ENCODE results near the gene SEPTIN7. TPM values are rescaled to one million over a fixed set of nuclear protein-coding genes. Genes with fewer than 3 reads are reported as not detected.
A peak's percentile ranks its signal among the peaks of the same experiment; 100 is the strongest.

The SEPTIN7 gene
- total and polyA plus RNA-seq, 2 of the 13 experiments (the other 11 are each of a cell fraction or from before 2014, with no cell fraction given) = 103 to 129 TPM

GRCh38 chr7:35781200-35781701 is 19.6 kb upstream of the SEPTIN7 start:
- H3K9ac ChIP-seq (ENCODE audit: insufficient read depth, low read depth, low read length) = no peak overlapping the region
- no peaks in the 10 kb centered on the region for H3K79me2 ChIP-seq (ENCODE audit: insufficient read depth, low read length)
- no peaks in the 10 kb centered on the region for H3K27me3 ChIP-seq (ENCODE audit: control insufficient read depth in 1 of 2, insufficient read depth in 2 of 2, low read length in 2 of 2)
- H3K36me3 ChIP-seq (replicated peaks in 1 of 2; ENCODE audit: control insufficient read depth in 1 of 2, insufficient read depth in 2 of 2, low read length in 2 of 2) = no peaks in the 10 kb centered on the region
- H3K4me3 ChIP-seq (replicated peaks in 1 of 3; ENCODE audit: insufficient read depth in 1 of 3, low read depth in 2 of 3, low read length in 3 of 3) = no peak overlapping the region
- intact Hi-C loops (cut with micrococcal nuclease; ENCODE audit: unreplicated experiment) (no loop called here), in situ Hi-C loops (cut with HindIII; ENCODE audit: extremely low pct_ligation_motif_present, low pct_unique_long_range_greater_than_20kb) (no loop called here)
- WGBS (ENCODE audit: low lambda C conversion rate) = 0% methylated on average over 3 of the region's 3 CpGs
- FAIRE-seq (no peak), ATAC-seq (peak; percentile 65), DNase-seq (ENCODE audit: low spot score) (peak; percentile 80)
- ChIA-PET CTCF (ENCODE audit: low intra/inter-chr PET ratio, low total read pairs) (no interaction called here), POLR2A (no interaction called here)
- peaks cover 25% of the 10 kb centered on the region for H3K4me1 ChIP-seq (ENCODE audit: insufficient read depth, low read length)
- H3K27ac ChIP-seq (ENCODE audit: extremely low read length, insufficient read depth, low read length) = no peak overlapping the region
- no peaks in the 10 kb centered on the region for H4K20me1 ChIP-seq (ENCODE audit: insufficient read depth, low read length)
- H3K4me2 ChIP-seq (ENCODE audit: low read depth, low read length) = peak overlapping the region; percentile 32; the same call in 1 of the 2 replicates
- BruUV-seq (replicated peaks) = no TSS peak
- H3K9me3 ChIP-seq (ENCODE audit: low read length) = no peaks in the 10 kb centered on the region
- H2AFZ ChIP-seq (ENCODE audit: low read length) = no peak overlapping the region
- TF ChIP-seq SRSF9 (IDR thresholded peaks at IDR 0.05; ENCODE audit: borderline replicate concordance, insufficient read depth, low read depth, low read length, poor library complexity, severe bottlenecking) (no peak), HES4 (CRISPR knock-in tag; IDR thresholded peaks at IDR 0.05; ENCODE audit: borderline replicate concordance) (no peak), ZNF484 (CRISPR knock-in tag; IDR thresholded peaks at IDR 0.05; ENCODE audit: borderline replicate concordance, low read depth) (no peak), DMTF1 (CRISPR knock-in tag; IDR thresholded peaks at IDR 0.05) (no peak), ELF3 (CRISPR knock-in tag; IDR thresholded peaks at IDR 0.05) (no peak), ZNF574 (CRISPR knock-in tag; IDR thresholded peaks at IDR 0.05) (no peak), RXRA (CRISPR knock-in tag; IDR thresholded peaks at IDR 0.05) (no peak), NCOA1 (CRISPR knock-in tag; IDR thresholded peaks at IDR 0.05) (no peak), WIZ (CRISPR knock-in tag; IDR thresholded peaks at IDR 0.05) (no peak), MXD3 (CRISPR knock-in tag; IDR thresholded peaks at IDR 0.05) (no peak), FOXO1 (CRISPR knock-in tag; IDR thresholded peaks at IDR 0.05) (no peak), EP300 (IDR thresholded peaks at IDR 0.05; ENCODE audit: low read depth in 2 of 2, low read length in 2 of 2) (peak in 1 of 2 experiments; percentile 40; a peak in 1 of 4 replicates), EP300 (CRISPR knock-in tag; IDR thresholded peaks at IDR 0.05; ENCODE audit: borderline replicate concordance) (no peak), ZNF275 (CRISPR knock-in tag; IDR thresholded peaks at IDR 0.05; ENCODE audit: borderline replicate concordance) (no peak), MXI1 (IDR thresholded peaks at IDR 0.05; ENCODE audit: borderline replicate concordance, low read depth, low read length) (no peak), TERF1 (CRISPR knock-in tag; IDR thresholded peaks at IDR 0.05) (no peak)

Data from HepG2 (cell line).